GM23338 (cell line): ENCODE measurements around the gene AFTPH. TPM values are rescaled to one million over a fixed set of nuclear protein-coding genes. Genes with fewer than 3 reads are reported as not detected.

Experiments used
- ATAC-seq: fragments of 200-7000 bp; cut with Tn5 transposase; 3 replicates; pipeline ENCODE4 v1.9.1; 2020
- DNase-seq: peaks from one replicate; pipeline ENCODE4 v3.0.0-alpha.2; 2015; ENCODE audit warnings: low spot score
- H2AFZ ChIP-seq: fragments of 200-600 bp; sonication (generic); 2 replicates; pipeline ENCODE4 v1.8.0; 2016; ENCODE audit warnings: antibody characterized with exemption, mild to moderate bottlenecking, moderate library complexity
- H3F3A ChIP-seq: fragments of 200-600 bp; sonication (generic); replicated peaks from 2 replicates; pipeline ENCODE4 v1.8.0; 2017; ENCODE audit warnings: antibody characterized with exemption, mixed run types, low read depth
- H3K27ac ChIP-seq: fragments of 200-600 bp; sonication (generic); 2 replicates; pipeline ENCODE4 v1.6.1; 2016; ENCODE audit warnings: low read depth
- H3K27me3 ChIP-seq: fragments of 200-600 bp; sonication (generic); 2 replicates; pipeline ENCODE4 v1.8.0; 2016; ENCODE audit warnings: mild to moderate bottlenecking, mixed run types, moderate library complexity; ENCODE audit not compliant: insufficient read depth
- H3K36me3 ChIP-seq: fragments of 200-600 bp; sonication (generic); 2 replicates; pipeline ENCODE4 v1.8.0; 2016; ENCODE audit warnings: mild to moderate bottlenecking; ENCODE audit not compliant: insufficient read depth
- H3K4me1 ChIP-seq: fragments of 200-600 bp; sonication (generic); 2 replicates; pipeline ENCODE4 v1.8.0; 2016; ENCODE audit warnings: mild to moderate bottlenecking, moderate library complexity; ENCODE audit not compliant: insufficient read depth
- H3K4me2 ChIP-seq: fragments of 200-600 bp; sonication (generic); 2 replicates; pipeline ENCODE4 v1.7.1; 2017; ENCODE audit warnings: mixed run types
- H3K4me3 ChIP-seq: fragments of 200-600 bp; sonication (generic); 2 replicates; pipeline ENCODE4 v1.6.1; 2016; ENCODE audit warnings: mixed run types
- H3K79me2 ChIP-seq: fragments of 200-600 bp; sonication (generic); replicated peaks from 2 replicates; pipeline ENCODE4 v1.8.0; 2017; ENCODE audit warnings: mild to moderate bottlenecking; ENCODE audit not compliant: insufficient read depth
- H3K9me2 ChIP-seq: fragments of 200-600 bp; sonication (generic); 2 replicates; pipeline ENCODE4 v1.8.0; 2017; ENCODE audit not compliant: insufficient read depth
- H4K20me1 ChIP-seq: fragments of 200-600 bp; sonication (generic); replicated peaks from 2 replicates; pipeline ENCODE4 v1.8.0; 2017; ENCODE audit warnings: mild to moderate bottlenecking; ENCODE audit not compliant: insufficient read depth
- H3K27ac Mint-ChIP-seq: 2 replicates; pipeline ENCODE4 v1.8.0; 2020; ENCODE audit warnings: inconsistent platforms, mild to moderate bottlenecking, moderate library complexity, mixed read lengths
- H3K27me3 Mint-ChIP-seq: 3 replicates; pipeline ENCODE4 v1.8.0; 2022; ENCODE audit warnings: low read depth, mild to moderate bottlenecking, moderate library complexity, mixed read lengths, inconsistent platforms; ENCODE audit not compliant: insufficient read depth, poor library complexity
- H3K36me3 Mint-ChIP-seq: 3 replicates; pipeline ENCODE4 v1.8.0; 2021; ENCODE audit warnings: low read depth, mild to moderate bottlenecking, inconsistent platforms, moderate library complexity, mixed read lengths
- H3K4me1 Mint-ChIP-seq: 3 replicates; pipeline ENCODE4 v1.8.0; 2020; ENCODE audit warnings: mild to moderate bottlenecking, inconsistent platforms, mixed read lengths
- H3K4me3 Mint-ChIP-seq: 3 replicates; pipeline ENCODE4 v1.8.0; 2021; ENCODE audit warnings: moderate library complexity, mild to moderate bottlenecking, inconsistent platforms, mixed read lengths
- H3K9me3 Mint-ChIP-seq: 3 replicates; pipeline ENCODE4 v1.8.0; 2020; ENCODE audit warnings: moderate library complexity, mild to moderate bottlenecking, inconsistent platforms, mixed read lengths
- CREB1 ChIP-seq: fragments of 250-450 bp; sonication (Bioruptor Pico); IDR thresholded peaks from 2 replicates; pipeline ENCODE4 v1.5.0; 2020; ENCODE audit warnings: low read depth, mild to moderate bottlenecking, moderate library complexity
- ETS1 ChIP-seq: IDR thresholded peaks from 2 replicates; pipeline ENCODE4 v1.6.1; 2016; ENCODE audit warnings: antibody characterized with exemption
- EZH2 ChIP-seq: fragments of 200-600 bp; sonication (generic); IDR thresholded peaks from one replicate; pipeline ENCODE4 v1.8.0; 2017; ENCODE audit warnings: antibody characterized with exemption, mild to moderate bottlenecking, low read depth; ENCODE audit not compliant: unreplicated experiment
- EZH2phosphoT487 ChIP-seq: fragments of 200-600 bp; sonication (generic); IDR thresholded peaks from one replicate; pipeline ENCODE4 v1.8.1; 2018; ENCODE audit warnings: antibody characterized with exemption; ENCODE audit not compliant: unreplicated experiment
- JUNB ChIP-seq: IDR thresholded peaks from one replicate; pipeline ENCODE4 v1.6.1; 2016; ENCODE audit warnings: antibody characterized with exemption; ENCODE audit not compliant: unreplicated experiment
- NANOG ChIP-seq: IDR thresholded peaks from 2 replicates; pipeline ENCODE4 v1.6.1; 2016; ENCODE audit warnings: antibody characterized with exemption, borderline replicate concordance
- POLR2AphosphoS5 ChIP-seq: IDR thresholded peaks from 2 replicates; pipeline ENCODE4 v1.6.1; 2016; ENCODE audit warnings: antibody characterized with exemption, low read depth
- REST ChIP-seq: IDR thresholded peaks from one replicate; pipeline ENCODE4 v1.6.1; 2018; ENCODE audit warnings: antibody characterized with exemption; ENCODE audit not compliant: unreplicated experiment
- STAT1 ChIP-seq: IDR thresholded peaks from one replicate; pipeline ENCODE4 v1.6.1; 2016; ENCODE audit warnings: antibody characterized with exemption; ENCODE audit not compliant: unreplicated experiment
- ZNF114 ChIP-seq: fragments of 250-450 bp; sonication (Bioruptor Pico); IDR thresholded peaks from 2 replicates; pipeline ENCODE4 v1.5.0; 2020; ENCODE audit warnings: mild to moderate bottlenecking, moderate library complexity
- ZNF331 ChIP-seq: fragments of 250-450 bp; sonication (Bioruptor Pico); IDR thresholded peaks from 2 replicates; pipeline ENCODE4 v1.5.0; 2020; ENCODE audit warnings: low read depth, mild to moderate bottlenecking, moderate library complexity
- polyA plus RNA-seq: library from polyadenylated mRNA; unstranded; fragments of >200 nt; fragmentation: Nextera tagmentation; extraction: Ambion mirVana; gene quantifications from 2 replicates; pipeline ENCODE4 v1.2.1, GENCODE V29; 2016
- total RNA-seq: library from RNA; depleted of rRNA; stranded (reverse); fragments of >200 nt; shearing (Covaris generic); gene quantifications from 2 replicates; pipeline ENCODE4 v1.2.3, GENCODE V29; 2014
- TF ChIP-seq, protein P1 (sequence below), 2 experiments: fragments of 200-600 bp in 1 of 2; sonication (generic) in 1 of 2; conservative IDR thresholded peaks; 2 replicates each; pipeline versions ENCODE4 v1.5.1 to v1.6.1; 2016 to 2017; ENCODE audit warnings: antibody characterized with exemption in 2 of 2, low read depth in 2 of 2, mild to moderate bottlenecking in 2 of 2, moderate library complexity in 1 of 2
- TF ChIP-seq, protein P2 (sequence below): fragments of 250-450 bp; sonication (Bioruptor Pico); IDR thresholded peaks from 2 replicates; pipeline ENCODE4 v1.5.0; 2020; ENCODE audit warnings: mild to moderate bottlenecking, moderate library complexity

The AFTPH gene
- total and polyA plus RNA-seq, 2 experiments from 2014 or later, result 14.9 to 20.6 TPM

GRCh38 chr2:64637931-64638330 is 113.8 kb downstream of the AFTPH start:
- peaks cover 64% of the 10 kb centered on the region for H3K4me1 ChIP-seq
- Mint-ChIP-seq H3K4me1 (peaks cover 72% of the 10 kb centered on the region), H3K9me3 (no peaks in the 10 kb centered on the region), H3K4me3 (no peak overlapping the region), H3K27me3 (peaks cover 12% of the 10 kb centered on the region), H3K27ac (no peak overlapping the region), H3K36me3 (peaks cover 15% of the 10 kb centered on the region)
- no peak overlapping the region for H3K4me2 ChIP-seq
- DNase-seq, result no peak
- H3K79me2 ChIP-seq, result peaks cover 44% of the 10 kb centered on the region
- no peaks in the 10 kb centered on the region for H3K36me3 ChIP-seq
- TF ChIP-seq EZH2 (no peak), ETS1 (no peak), STAT1 (no peak), JUNB (no peak), REST (no peak), NANOG (no peak), POLR2AphosphoS5 (no peak), CREB1 (CRISPR knock-in tag) (no peak), ZNF114 (CRISPR knock-in tag) (no peak), ZNF331 (no peak), EZH2phosphoT487 (no peak)
- TF ChIP-seq, protein P1, sequence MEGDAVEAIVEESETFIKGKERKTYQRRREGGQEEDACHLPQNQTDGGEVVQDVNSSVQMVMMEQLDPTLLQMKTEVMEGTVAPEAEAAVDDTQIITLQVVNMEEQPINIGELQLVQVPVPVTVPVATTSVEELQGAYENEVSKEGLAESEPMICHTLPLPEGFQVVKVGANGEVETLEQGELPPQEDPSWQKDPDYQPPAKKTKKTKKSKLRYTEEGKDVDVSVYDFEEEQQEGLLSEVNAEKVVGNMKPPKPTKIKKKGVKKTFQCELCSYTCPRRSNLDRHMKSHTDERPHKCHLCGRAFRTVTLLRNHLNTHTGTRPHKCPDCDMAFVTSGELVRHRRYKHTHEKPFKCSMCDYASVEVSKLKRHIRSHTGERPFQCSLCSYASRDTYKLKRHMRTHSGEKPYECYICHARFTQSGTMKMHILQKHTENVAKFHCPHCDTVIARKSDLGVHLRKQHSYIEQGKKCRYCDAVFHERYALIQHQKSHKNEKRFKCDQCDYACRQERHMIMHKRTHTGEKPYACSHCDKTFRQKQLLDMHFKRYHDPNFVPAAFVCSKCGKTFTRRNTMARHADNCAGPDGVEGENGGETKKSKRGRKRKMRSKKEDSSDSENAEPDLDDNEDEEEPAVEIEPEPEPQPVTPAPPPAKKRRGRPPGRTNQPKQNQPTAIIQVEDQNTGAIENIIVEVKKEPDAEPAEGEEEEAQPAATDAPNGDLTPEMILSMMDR (conservative IDR thresholded peaks at IDR 0.05; ENCODE audit: low read depth in 2 of 2), result no peak
- TF ChIP-seq, protein P2, sequence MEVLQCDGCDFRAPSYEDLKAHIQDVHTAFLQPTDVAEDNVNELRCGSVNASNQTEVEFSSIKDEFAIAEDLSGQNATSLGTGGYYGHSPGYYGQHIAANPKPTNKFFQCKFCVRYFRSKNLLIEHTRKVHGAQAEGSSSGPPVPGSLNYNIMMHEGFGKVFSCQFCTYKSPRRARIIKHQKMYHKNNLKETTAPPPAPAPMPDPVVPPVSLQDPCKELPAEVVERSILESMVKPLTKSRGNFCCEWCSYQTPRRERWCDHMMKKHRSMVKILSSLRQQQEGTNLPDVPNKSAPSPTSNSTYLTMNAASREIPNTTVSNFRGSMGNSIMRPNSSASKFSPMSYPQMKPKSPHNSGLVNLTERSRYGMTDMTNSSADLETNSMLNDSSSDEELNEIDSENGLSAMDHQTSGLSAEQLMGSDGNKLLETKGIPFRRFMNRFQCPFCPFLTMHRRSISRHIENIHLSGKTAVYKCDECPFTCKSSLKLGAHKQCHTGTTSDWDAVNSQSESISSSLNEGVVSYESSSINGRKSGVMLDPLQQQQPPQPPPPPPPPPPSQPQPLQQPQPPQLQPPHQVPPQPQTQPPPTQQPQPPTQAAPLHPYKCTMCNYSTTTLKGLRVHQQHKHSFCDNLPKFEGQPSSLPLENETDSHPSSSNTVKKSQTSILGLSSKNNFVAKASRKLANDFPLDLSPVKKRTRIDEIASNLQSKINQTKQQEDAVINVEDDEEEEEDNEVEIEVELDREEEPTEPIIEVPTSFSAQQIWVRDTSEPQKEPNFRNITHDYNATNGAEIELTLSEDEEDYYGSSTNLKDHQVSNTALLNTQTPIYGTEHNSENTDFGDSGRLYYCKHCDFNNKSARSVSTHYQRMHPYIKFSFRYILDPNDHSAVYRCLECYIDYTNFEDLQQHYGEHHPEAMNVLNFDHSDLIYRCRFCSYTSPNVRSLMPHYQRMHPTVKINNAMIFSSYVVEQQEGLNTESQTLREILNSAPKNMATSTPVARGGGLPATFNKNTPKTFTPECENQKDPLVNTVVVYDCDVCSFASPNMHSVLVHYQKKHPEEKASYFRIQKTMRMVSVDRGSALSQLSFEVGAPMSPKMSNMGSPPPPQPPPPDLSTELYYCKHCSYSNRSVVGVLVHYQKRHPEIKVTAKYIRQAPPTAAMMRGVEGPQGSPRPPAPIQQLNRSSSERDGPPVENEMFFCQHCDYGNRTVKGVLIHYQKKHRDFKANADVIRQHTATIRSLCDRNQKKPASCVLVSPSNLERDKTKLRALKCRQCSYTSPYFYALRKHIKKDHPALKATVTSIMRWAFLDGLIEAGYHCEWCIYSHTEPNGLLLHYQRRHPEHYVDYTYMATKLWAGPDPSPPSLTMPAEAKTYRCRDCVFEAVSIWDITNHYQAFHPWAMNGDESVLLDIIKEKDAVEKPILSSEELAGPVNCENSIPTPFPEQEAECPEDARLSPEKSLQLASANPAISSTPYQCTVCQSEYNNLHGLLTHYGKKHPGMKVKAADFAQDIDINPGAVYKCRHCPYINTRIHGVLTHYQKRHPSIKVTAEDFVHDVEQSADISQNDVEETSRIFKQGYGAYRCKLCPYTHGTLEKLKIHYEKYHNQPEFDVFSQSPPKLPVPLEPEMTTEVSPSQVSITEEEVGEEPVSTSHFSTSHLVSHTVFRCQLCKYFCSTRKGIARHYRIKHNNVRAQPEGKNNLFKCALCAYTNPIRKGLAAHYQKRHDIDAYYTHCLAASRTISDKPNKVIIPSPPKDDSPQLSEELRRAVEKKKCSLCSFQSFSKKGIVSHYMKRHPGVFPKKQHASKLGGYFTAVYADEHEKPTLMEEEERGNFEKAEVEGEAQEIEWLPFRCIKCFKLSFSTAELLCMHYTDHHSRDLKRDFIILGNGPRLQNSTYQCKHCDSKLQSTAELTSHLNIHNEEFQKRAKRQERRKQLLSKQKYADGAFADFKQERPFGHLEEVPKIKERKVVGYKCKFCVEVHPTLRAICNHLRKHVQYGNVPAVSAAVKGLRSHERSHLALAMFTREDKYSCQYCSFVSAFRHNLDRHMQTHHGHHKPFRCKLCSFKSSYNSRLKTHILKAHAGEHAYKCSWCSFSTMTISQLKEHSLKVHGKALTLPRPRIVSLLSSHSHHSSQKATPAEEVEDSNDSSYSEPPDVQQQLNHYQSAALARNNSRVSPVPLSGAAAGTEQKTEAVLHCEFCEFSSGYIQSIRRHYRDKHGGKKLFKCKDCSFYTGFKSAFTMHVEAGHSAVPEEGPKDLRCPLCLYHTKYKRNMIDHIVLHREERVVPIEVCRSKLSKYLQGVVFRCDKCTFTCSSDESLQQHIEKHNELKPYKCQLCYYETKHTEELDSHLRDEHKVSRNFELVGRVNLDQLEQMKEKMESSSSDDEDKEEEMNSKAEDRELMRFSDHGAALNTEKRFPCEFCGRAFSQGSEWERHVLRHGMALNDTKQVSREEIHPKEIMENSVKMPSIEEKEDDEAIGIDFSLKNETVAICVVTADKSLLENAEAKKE (CRISPR knock-in tag), result no peak
- H3F3A ChIP-seq, result no peaks in the 10 kb centered on the region
- peaks cover 22% of the 10 kb centered on the region; the same call in 1 of the 2 replicates for H4K20me1 ChIP-seq
- no peak overlapping the region for H2AFZ ChIP-seq
- no peak overlapping the region for H3K27ac ChIP-seq
- H3K27me3 ChIP-seq, result peaks cover 10% of the 10 kb centered on the region; the same call in 1 of the 2 replicates
- H3K4me3 ChIP-seq, result no peak overlapping the region
- H3K9me2 ChIP-seq, result no peaks in the 10 kb centered on the region
- no peak for ATAC-seq
